ENCODE results near the gene RASSF4.

The RASSF4 gene

DNA sequence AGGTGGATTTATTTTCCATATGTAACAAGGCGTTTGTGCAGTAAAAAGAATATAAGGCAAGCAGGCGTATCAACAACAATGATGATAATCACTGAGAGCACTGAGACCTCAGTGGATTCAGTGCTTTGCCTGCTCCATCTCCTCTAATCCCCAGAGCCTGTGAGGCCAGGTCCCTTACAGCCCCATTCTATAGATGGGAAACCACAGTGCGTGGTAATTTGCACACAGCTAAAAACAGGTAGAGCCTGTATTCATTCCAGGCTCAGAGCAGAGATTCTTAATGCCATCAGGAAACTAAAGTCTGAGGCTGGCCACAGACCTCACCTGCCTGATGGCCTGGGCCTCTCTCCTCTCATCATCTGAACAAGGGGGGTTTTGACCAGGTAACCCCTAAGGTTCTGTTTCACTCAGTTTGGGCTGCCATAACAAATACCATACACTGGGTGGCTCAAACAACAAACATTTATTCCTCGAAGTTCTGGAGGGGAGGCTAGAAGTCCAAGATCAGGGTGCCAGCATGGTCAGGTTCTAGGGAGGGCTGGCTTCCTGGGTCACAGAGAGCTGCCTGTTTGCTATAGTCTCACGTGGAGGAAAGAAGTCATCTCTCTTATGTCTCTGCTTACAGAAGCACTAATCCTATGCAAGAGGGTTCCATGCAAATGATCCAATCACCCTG lies 10.3 kb upstream of the RASSF4 start:
- no peak for FAIRE-seq

DNA sequence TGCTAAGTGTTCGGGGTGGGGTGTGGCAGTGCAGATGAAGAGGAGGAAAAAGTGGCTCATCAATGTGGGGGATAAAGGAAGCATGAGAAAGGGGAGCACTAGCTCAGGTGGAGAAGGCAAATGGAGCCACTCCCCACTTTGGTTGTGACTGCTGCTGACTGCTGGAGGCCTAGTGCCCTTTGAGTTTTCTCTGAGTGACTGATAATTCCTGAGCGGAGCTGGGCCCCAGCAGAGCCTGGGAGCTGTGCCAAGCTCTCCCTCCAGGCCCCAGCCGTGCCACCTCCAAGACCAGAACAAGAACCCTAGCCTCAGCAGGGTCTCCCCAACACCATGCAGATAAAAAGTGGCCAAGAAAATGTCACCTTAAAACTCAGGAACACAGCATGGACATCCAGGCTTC lies 9.7 kb upstream of the RASSF4 start:
- no peak for FAIRE-seq

DNA sequence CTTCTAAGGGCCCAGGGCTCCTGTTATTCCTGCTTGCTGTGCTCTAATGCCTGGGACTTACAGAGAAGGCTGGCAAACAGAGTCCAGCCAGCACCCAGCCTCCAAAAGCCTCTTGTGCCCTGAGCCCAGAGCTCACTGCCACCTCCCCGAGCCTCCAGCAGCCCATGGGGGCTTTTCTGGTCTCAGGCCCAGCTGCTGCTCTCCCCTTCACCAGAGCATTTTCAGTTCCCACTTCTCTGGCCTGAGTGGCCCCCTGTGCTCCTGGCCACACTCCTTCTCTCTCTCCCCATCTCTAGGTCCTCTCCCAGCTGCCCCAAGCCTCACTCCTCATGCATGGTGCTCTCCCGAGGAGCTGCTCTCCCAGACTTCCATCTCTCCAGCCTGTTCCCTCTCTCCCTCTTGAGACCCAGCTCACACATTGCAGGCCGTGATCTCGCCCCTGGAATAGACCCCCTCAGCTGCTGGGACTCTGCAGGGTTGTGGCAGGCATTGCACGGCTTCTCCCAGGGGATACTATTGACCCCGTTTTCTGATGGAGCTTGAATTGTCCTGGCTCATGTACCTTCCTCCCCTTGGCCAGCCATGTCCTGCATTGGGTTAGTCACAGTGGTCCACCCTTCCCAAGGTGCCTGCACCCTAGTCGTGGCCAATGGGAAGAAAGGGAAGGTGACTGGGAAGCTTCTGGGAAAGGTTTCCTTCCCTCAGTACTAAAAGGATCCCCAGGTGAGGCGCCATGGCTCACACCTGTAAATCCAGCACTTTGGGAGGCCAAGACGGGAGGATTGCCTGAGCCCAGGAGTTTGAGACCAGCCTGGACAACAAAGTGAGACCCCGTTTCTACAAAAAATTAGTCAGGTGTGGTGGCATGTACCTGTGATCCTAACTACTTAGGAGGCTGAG lies 9.0 kb upstream of the RASSF4 start:
- no peak for FAIRE-seq

DNA sequence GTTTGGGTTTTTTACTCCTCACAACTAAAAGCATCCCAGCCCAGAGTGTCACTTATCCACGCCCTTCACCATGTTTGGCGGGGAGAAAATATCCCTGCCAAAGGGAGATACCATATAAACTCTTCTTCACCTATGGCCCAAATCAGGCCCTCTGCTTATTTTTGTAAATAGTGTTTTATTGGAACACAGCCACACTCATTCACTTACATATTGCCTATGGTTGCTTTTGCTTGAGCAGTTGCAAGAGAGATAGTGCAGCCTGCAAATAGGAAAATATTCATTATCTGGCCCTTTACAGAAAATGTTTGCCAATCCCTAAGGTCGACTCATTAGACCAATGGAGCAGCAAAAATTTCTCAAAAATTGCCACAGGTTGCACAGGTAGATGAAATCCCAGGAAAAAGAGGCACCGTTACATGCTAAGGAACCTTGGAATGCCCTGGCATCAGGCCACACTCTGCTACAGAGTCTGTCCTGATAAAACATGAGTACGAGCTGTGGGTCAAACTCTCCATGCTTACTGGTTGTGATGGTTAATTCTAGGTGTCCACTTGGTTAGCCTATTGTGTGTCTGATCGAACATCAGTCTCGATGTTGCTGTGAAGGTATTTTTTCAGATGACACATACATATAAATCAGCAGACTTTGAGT lies 7.9 kb upstream of the RASSF4 start:
- no peak for FAIRE-seq

DNA sequence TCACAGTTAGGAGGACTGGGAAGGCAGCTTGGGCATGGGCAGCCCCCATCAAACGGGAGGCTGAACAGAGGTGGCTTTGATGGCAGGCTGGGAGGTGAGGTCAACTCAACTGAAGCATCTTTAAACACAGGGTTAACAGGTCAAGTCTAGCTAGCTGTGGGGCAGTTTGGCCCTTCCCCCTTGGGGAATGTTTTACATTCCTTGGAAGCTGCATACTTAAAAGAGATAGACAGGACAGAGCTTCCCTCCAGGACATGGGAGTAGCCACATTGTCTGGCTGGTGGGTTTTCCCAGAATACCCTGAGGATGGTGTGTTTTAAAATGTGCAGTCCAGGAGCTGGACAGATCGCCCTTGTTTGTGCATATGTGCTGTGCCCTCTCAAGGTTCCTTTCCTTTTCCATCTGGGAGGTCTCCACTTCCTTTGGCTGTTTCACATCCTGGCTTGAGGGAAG lies 6.8 kb upstream of the RASSF4 start:
- no peak for FAIRE-seq

DNA sequence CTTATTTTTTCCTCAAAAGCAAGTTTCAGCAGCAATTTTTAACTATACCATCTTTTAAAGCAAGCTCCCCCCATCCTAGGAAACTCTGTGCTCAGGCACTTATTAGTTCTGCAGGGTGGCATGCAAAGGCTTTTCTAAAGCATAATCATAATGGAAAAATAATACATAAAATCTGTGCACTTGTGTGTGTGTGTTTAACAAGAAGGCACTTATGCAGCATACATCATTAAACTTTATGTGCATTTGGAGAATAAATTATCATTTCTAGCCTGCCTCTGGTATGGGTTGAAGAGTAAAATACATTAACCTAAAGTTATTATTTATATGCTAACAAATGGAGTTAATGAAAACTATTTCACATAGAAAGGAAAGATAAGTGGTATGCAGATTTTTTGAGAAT lies 5.6 kb upstream of the RASSF4 start:
- FAIRE-seq = no peak

DNA sequence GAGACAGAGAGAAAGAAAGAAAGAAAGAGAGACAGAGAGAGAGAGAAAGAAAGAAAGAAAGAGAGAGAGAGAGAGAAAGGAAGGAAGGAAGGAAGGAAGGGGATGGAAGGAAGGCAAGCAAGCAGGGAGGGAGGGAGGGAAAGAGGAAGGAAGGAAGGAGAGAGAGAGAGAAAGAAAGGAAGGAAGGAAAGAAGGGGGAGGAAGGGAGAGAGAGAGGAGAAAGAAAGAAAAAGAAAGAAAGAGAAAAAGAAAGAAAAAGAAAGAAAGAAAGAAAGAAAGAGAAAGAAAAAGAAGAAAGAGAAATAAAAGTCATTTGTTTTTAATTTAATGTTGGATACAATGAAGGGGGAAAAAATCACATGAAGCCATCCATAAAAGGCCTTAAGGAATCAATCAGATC lies 4.6 kb upstream of the RASSF4 start:
- no peak for FAIRE-seq

DNA sequence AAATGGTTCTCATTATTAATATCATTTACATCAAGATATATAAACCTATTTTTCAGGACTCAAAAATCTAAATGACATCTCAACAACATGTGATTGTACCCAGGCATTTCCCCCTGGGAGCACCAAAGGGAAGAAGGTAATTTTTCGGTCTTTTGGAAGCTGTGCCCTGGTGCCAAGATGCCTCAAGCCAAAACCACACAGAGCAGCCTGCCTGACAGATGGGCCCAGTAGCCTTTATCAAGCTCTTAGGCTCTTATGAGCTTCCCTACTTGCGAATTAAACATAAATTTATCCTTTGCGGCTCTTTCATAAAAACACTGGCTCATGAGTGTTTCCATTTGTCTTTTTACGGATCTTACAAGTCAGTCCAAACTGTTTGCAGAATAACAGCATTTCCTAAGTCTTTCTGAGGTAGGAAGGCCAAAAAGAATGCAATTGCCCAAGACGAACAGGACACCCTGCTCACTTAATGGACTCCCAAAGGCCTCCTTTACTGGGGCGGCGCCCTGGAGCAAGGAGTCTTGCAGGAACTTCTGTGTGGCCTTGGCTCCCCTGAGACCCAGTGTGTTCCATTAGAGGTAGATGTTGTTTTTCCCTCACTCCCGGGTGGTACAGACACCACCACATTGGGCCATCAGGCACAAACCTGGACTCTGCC lies 4.1 kb upstream of the RASSF4 start:
- no peak for FAIRE-seq

DNA sequence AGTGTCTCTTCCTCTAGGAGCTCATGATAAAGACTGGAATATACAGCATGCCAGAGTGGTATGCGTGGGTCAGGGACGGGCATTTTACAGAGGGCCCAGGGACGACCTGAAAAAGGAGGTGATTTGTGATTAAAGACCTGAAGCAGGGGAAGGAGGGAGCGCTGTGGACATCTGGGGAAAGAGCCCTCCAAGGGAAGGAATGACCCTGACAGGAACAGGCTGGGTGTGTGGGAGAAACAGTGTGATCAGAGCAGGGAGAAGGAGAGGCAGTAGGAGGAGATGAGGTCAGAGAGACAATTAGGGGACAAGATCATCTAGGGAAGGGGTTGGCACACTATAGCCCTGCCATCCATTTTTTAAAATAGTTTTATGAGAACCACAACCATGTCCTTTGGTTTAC lies 3.4 kb upstream of the RASSF4 start:
- no peak for FAIRE-seq

DNA sequence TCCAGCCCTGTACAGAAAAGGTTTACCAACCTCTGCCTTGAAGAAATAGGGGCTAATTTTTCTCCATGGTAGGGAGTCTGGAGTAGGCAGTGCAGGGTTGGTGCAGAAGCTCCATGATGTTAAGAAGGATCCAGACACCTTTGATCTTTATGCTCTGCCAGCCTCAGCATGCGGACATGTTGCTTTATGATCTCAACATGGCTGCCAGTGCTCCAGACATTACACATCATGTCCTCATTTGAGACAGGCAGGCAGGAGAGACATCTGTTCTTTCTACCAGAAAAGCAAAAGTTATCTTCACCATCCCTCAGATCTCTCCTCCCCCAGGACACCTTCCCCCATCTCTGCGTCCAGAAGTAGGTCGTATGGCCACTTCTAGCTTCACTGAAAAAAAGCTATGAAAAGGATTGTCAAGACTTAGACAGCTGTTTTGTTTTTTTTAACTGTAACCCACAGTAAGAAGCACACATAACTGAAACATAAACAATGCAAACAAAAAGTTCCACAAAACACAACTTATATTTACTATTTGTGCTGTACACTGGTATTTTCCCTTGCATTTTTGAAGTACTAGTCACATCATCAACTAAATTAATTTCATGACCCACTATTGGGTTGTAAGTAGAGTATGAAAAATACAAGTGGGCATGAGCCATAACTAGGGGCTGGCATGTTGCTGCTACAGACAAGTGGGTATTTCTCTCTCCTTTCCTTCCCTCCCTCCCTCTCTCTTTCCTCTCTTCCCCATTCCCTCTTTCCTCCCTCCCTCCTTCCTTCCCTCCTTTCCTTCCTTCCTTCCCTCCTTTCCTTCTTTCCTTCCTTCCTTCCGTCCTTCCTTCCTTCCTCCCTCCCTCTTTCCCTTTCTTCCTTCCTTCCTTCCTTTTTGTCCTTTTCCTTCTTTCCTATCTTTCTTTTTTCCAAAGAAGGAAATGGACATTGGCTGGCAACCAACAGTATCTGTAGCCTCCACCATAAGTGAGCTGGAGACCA lies 2.6 kb upstream of the RASSF4 start:
- FAIRE-seq = no peak

DNA sequence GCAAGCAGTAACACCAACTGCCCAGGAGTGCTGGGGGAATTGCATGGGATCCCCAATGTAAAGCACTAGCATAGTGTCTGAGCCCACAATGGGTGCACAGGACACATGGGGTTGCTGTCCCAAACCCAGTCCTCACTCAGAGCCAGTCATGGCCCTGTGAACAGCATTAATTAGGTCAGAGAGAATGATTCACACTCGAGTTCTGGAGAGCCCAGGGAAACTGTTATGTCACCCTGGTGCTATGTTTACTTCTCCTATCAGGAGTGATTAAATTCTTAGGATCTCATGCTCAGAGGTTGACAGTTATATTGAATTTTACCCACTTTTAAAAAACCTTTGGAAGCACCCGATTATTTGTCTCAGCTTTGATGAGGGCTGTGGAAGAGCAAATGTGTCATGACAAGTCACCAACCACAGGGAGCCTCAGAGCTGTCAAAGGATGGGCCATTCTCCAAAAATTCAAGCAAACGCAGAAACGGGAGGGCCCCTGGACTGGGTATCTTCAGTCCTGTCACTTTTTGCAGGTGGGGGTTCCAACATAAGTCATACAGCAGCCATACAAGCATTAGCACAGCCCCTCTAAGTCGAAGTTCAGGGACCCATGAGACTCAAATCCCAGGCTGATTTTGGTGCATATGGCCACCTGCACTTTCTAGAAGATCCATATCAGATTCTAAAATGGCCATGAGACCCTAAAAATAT lies 1.3 kb upstream of the RASSF4 start:
- FAIRE-seq = no peak

DNA sequence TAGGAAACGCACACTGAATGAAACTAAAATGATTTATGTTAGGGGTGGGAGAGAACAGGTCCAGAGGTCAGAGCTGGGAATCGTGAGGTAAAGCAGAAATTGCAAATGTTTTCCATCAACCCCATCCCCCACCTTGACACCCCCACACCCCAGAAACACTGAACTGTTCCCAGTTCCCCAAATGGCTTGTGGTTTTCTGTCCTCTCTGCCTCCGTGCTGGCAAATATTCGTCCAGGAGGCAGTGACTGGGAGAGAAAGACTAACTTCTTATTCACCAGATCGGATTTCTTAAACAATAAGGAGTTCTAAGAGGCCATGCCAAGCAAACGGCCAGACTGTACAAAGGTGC lies 730 bp upstream of the RASSF4 start:
- no peak for FAIRE-seq

DNA sequence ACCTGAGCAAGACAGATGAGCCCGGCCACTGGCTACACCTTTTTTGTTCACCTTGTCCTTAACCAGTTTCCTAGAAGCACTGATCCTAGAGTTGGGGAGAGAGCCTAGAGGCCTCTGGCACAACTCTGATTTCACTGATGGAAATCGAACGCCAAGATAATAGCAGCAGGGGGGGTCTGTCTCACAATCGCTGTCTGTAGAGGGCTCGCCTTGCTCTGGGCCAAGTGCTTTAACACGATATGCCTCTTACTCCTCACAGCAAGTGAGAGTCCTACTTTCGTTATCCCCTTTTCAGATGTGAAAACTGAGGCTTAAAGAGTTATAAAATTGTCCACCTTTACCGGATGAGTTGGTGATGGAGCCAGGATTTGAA lies 472 bp downstream of the RASSF4 start:
- FAIRE-seq = no peak

DNA sequence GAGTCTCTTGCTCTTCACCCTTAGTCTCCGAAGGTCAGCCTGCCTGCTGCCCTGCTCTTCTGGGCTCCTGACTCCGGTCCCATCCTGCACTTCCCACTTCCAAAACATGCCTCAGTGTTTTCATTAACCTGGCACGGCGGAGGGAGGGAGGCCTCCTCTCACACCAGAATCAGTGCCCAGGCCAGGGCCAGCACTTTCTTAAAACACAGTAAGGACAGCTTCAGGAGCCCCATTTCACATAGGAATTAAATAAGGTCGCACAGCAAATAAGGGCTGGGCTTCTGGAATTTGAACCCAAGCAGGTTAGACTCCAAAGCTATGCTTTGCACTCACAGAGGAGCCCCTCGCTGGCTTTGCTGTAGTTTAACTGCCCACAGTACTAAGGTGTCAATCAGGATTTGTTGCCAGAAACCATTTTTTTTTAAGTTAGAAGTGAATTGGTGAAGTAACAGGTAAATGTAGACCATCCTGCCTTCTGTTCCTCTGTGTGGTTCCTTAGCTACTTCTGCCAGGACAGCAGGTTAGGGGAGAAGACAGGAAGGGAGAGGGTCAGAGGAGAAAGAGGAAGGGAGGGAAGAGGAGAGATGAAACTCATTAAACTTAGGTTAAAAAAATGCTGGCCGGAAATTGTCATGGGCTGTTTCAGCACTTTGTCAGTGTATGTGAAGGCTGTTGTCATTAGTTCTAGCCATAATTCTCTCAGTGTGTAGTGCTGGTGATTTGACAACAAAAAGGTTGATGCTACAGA lies 1.1 kb downstream of the RASSF4 start:
- no peak for FAIRE-seq

DNA sequence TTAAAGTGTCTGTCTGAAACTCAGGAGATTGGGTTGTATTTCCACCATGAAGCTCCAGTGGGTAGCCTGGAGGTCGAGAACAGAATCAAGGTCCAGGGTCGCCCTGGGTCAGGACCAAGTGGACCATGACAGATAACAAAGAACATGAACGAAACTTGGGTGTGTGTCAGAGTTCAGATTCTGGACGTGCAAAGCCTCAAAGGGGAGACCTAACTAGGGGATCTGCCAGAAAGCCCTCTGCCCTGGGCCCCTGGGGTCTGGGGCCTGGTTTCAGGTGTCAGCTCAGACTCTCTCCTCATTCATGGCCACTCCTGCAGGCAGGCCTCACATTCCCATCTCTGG lies 1.6 kb downstream of the RASSF4 start:
- no peak for FAIRE-seq

DNA sequence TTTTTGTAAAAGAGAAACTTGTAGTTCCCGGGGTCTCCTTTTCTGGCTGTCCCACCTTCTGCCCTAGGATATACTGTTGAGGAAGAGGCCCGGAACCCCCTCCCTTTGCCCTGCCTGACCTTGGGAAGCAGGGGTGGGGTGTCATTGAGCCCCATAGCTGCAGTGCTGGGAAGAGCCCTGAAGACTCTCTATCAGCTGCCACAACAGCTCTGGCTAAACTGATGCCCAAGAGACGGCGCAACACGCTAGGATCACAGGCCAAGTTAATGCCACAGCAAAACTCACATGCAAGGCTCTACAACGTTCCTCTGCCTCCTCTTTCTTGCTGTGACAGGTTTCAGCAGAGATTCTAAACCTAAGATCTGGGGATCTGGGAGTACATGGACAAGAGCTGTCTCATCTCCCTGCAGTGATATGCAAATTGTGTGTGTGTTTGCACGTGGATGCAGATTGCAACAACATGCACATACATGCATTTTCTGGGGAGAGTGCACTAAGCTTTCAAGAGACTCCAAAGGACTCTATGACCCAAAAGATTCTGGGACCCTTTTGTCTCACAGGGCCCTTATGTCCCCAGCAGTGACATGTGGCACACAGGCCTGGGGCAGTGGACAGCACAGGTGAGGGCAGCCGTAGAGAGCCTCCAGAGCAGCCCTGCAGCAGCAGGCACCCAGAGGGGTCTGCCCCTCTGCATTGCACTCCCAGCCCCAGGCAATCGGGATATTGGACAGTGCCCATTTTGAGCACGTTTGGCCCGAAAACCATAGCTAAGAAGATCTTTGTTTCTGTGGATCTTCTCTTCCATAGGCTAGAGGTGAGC lies 2.5 kb downstream of the RASSF4 start:
- no peak for FAIRE-seq

DNA sequence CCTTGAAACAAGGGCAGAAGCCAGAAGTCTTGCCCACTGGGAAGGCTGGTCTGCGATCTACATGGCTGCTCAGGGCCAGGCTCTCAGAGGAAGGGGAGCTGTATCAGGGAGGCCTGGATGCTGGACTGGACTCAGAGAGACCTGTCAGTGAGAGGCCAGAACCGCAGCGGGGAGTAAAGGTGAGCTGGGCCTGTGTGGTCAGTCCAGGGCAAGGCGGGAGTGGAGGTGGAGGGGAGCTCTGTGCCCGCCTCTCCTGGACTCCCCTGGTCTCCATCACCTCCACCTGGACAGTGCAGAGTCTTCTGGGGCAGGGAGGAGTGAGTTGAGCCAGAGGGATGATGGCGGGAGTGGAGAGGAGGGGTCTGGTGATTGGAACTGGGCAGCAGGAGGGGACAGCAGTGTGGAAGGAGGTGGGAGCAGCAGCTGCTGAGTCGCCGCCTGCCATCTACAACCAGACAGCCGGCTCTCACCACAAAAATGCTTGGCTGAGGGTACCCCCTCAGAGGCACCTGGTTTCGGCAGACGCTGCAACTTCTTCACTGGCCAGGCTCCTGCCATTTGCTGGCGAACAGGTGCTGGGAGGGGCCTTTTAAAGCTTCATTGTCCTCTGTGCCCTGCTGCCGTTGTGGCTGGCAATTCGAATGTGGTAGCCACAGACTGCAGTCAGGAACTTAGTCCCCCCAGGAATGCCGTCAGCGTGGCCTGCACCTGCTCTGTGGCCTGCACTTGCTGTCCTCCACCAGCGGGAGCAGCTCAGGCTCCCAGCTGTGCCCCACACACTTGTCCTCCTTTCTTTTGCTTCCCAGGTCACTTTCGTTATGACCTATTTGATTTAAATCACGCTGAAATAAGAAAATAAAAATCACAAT lies 3.5 kb downstream of the RASSF4 start:
- FAIRE-seq = no peak

DNA sequence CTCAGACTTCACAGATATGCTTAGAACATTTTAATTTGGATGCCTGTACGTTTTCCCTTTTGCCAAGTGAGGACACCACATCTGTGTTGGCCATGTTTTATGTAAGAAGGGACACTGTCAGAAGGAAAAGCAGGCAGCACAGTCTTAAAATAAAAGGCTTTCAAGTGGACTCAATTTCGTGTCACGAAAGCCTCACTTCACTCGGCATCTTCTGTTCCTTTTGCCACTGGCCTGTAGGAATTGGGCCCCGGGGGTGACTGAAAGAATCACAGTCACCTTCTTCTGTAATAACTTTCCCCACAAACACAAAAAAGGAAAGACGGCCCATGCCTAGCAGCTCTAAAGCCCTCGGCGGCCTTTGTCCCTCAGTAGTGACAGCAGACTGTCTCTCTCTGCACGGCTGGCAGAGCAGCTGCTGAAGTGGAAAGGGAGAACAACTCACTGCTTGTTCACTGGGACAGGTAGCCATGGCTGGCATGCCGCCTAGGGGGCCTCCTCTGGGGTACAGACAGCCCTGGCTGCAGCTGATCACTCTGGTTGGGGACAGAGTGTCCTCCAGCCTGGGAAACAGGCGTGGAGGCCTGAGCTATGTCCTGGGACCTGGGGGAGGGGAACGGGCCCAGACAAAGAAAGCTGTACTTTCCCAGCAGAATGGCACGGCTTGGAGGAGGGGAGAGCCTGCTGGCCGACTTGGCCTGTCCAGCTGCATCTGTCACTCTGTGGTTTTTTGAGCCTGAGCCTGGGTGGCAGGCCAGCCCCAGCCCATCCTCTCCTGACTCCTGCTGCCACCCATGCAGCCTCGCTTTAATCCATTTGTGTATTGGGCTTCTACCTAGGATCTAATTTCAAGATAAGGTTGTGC lies 4.4 kb downstream of the RASSF4 start:
- no peak for FAIRE-seq

All from G401.6 (cell line).